ENCODE results near the gene WDTC1.

- TF ChIP-seq CTCF (IDR thresholded peaks at IDR 0.05; ENCODE audit: insufficient read depth, low read length) (no peak), POLR2AphosphoS5 (IDR thresholded peaks at IDR 0.05; ENCODE audit: low read depth) (no peak), GABPA (IDR thresholded peaks at IDR 0.05; ENCODE audit: low read depth) (no peak), REST (IDR thresholded peaks at IDR 0.05; ENCODE audit: insufficient replicate concordance, low read depth) (no peak)
These were observed 108.0 kb downstream of the WDTC1 start for GRCh38 chr1:27342391-27342777.

Data from HL-60 (cell line).